ENCODE results near the gene ATP10B.

GRCh38 chr5:160699301-160699700, 152.7 kb downstream of the ATP10B start:
- TF ChIP-seq KLF16 (CRISPR knock-in tag; IDR thresholded peaks at IDR 0.05): no peak
- TF ChIP-seq ETS1 (CRISPR knock-in tag; IDR thresholded peaks at IDR 0.05): no peak
- TF ChIP-seq ZNF784 (CRISPR knock-in tag; IDR thresholded peaks at IDR 0.05; ENCODE audit: borderline replicate concordance): no peak
- TF ChIP-seq ZFX (CRISPR knock-in tag; IDR thresholded peaks at IDR 0.05; ENCODE audit: low read depth): no peak
- TF ChIP-seq ZC3H13 (CRISPR knock-in tag; IDR thresholded peaks at IDR 0.05): no peak
- no peak for TF ChIP-seq ZNF367 (CRISPR knock-in tag; IDR thresholded peaks at IDR 0.05; ENCODE audit: borderline replicate concordance)
- TF ChIP-seq ZNF773 (CRISPR knock-in tag; IDR thresholded peaks at IDR 0.05; ENCODE audit: borderline replicate concordance): no peak
- TF ChIP-seq POLR2A (IDR thresholded peaks at IDR 0.05; ENCODE audit: insufficient read depth in 1 of 2, low read depth in 2 of 2, low read length in 2 of 2): no peak
- TF ChIP-seq ZFP36 (IDR thresholded peaks at IDR 0.05; ENCODE audit: borderline replicate concordance, low read depth, low read length, partially characterized antibody): no peak
